GM10266 (cell line): ENCODE measurements around the gene PLAGL2.

ENCODE experiments used
- DNase-seq: peaks from one replicate; pipeline ENCODE4 v3.0.0; 2012; ENCODE audit errors: extremely low spot score
- TF ChIP-seq, protein P1 (sequence below): IDR thresholded peaks from 2 replicates; pipeline ENCODE4 v1.5.1; 2012; ENCODE audit warnings: mild to moderate bottlenecking, low read depth; ENCODE audit not compliant: control insufficient read depth, insufficient read depth; ENCODE audit errors: missing control alignments

PLAGL2 gene

DNA sequence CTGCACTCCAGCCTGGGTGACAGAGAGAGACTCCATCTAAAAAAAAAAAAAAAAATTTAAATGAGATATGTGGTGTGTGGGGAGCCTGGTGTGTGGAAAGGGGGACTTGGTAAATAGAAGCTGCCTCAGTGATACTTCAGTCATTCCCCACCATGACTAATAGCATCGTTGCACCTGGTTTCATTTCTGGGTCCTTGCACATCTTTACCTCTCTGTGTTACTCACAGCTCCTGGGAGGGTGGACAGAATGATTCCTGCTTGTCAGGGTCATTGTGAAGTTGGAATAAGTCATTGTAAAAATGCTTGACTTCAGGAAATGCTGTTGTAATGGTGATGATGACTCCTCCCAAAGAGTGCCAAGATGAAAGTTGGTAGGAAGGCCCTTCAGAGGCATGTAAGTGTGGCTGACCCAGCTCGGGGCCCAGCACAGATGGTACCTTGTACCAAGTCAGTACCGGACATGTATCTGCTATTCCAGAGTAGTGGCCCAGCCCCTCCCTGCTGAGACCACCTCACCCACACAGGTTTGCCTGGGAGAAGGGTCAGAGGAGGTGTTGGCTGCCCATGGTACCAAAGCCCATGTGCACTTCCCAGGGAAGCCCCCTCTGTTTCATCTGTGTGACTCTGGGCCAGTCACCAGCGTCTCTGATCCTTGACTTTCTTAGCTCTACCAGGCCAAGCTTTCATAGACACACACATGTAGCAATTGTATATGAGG lies 48.4 kb downstream of the PLAGL2 start:
- TF ChIP-seq, protein P1, sequence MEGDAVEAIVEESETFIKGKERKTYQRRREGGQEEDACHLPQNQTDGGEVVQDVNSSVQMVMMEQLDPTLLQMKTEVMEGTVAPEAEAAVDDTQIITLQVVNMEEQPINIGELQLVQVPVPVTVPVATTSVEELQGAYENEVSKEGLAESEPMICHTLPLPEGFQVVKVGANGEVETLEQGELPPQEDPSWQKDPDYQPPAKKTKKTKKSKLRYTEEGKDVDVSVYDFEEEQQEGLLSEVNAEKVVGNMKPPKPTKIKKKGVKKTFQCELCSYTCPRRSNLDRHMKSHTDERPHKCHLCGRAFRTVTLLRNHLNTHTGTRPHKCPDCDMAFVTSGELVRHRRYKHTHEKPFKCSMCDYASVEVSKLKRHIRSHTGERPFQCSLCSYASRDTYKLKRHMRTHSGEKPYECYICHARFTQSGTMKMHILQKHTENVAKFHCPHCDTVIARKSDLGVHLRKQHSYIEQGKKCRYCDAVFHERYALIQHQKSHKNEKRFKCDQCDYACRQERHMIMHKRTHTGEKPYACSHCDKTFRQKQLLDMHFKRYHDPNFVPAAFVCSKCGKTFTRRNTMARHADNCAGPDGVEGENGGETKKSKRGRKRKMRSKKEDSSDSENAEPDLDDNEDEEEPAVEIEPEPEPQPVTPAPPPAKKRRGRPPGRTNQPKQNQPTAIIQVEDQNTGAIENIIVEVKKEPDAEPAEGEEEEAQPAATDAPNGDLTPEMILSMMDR, result no peak
- no peak for DNase-seq

DNA sequence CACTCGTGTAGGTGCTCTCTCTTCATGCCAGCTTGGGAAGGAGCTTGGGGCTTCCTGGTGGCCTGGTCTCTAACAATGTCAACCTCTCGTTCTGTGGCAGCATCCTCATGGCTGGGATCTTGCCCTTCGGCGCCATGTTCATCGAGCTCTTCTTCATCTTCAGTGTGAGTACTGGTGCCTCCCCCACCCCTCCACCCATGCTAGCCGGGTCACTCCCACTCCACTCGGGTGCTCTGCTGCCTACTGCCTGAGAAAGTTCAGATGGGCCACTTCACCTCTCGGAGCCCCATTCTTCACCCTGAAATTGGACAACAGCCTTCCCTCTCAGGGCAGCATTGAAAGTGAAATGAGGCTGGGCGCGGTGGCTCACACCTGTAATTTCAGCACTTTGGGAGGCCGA lies 49.2 kb downstream of the PLAGL2 start:
- no peak for DNase-seq
- TF ChIP-seq, protein P1, result no peak

DNA sequence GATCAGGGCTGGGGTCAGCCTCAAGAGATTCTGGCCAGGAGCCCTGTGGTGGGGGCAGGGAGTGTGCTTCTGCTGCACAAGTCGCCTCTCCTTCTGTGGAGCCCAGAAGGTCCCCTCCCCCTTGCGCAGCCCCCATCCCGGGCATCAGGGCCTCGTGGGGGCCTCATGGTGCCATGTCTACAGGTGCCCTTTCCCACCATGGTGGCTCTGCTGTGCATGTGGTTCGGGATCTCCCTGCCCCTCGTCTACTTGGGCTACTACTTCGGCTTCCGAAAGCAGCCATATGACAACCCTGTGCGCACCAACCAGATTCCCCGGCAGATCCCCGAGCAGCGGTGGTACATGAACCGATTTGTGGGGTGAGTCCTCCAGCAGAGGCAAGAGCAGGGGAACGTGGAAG lies 49.9 kb downstream of the PLAGL2 start:
- no peak for DNase-seq
- TF ChIP-seq, protein P1, result no peak

- TF ChIP-seq, protein P1, result peak; percentile 59
- peak; percentile 47 for DNase-seq
Measured at GRCh38 chr20:32155017-32155981, 52.2 kb downstream of the PLAGL2 start.

- TF ChIP-seq, protein P1, result no peak
- no peak for DNase-seq
Measured at GRCh38 chr20:32153771-32154170, 53.8 kb downstream of the PLAGL2 start.

DNA sequence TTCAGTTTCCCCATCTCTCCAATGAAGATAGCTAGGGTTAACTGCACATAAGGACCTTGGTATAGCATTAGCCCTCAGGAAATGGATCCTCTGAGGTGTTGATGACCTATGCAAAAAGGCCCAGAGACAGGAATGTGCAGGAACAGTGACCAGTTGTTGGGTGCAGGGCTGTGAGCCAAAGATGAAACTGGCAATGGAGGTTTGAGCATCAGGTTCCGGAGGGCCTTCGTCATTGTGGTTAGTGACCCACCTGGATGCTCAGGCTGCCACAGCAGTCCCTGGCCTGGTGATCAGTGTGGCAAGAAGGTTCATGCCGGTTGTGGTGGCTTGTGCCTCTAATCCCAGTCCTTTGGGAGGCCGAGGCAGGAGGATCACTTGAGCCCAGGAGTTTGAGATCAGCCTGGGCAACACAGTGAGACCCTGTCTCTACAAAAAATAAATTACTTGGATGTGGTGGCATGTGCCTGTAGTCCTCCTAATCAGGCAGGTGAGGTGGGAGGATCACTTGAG lies 54.3 kb downstream of the PLAGL2 start:
- TF ChIP-seq, protein P1, result no peak
- no peak for DNase-seq
